Stimulated activated CD4-positive, alpha-beta T cell treated with anti-CD3 and anti-CD28 coated beads, Interleukin-4, amount 100 ng/mL, for 4 hours (primary cell): ENCODE data around the gene CPVL.

ENCODE experiments used
- DNase-seq, 2 experiments: peaks; one replicate each; pipeline ENCODE4 v3.0.0-alpha.2; 2020

CPVL gene

GRCh38 chr7:28998105-28998504 lies 148.2 kb downstream of the CPVL start:
- no peak for DNase-seq

DNA sequence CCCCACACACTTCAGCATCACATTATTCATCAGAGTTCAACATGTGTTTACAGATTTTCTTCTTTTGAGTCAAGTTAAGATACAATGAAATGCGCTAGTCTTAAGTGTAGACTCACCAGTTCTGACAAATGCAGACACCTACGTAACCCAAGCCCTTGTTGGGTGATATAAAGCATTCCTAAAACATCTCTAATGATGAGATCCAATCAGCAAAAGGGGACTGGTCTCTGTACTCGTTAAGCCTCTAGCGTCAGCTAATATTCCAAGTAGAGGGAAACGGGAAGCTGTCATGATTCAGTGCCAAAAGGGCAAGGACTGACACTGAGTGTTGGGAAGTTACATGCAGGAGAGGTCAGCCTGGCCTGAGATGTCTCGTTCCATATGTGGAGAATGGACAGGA lies 149.5 kb downstream of the CPVL start:
- DNase-seq: no peak

GRCh38 chr7:28993371-28993770 lies 153.0 kb downstream of the CPVL start:
- DNase-seq: no peak

DNA sequence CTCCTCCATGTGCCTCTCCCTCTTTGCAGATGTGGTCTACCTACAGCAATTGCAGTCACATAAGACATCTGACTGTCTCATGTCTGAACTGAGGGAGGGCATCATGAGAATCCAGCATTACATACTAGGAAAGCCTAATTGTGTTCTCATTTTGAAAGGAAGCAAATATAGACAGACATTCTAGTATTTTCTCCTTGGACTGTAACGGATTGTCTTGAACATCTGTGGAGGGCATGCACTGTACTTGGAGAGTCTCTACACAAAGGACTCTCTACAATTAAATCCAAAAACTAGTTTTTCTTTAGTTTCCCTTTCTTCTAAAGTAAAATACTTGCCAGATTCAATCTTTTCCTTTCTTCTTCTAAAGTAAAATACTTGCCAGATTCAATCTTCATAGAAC lies 153.5 kb downstream of the CPVL start:
- DNase-seq: no peak

DNA sequence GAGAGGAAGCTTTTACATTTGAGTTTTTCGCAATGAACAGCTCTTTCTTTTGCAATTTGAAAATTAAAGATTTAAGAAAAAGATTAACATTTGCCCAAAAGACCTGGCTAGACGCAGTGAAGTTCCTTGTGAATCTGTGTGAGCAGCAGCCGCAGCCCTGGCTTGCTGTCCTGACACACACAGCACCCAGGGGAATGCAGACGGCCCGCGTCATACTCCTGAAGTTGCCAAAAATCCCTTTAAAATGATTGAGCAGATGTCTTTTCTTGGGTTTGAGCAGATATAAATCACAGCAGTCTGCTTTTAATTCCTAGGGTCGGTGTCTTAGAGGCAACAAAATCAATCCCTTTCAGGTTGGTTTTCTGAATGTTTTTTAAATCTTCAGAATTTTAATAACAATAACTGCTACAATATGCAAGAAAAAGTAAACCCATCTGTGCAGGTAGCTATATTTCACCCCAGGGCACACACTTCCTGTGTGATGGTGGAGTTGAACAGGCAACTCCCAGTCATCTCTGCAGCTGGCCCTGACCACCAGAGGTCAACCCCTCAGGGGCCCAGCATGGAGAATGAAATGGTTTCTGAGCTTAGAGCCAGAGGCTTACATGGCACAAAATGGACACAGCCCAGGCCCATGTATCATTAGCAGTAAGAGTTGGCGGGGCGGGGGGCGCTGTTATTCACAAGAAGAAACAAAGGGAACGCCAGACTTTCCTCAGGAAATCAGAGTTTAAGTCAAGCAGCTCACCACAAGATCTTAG lies 156.0 kb downstream of the CPVL start:
- no peak for DNase-seq

DNA sequence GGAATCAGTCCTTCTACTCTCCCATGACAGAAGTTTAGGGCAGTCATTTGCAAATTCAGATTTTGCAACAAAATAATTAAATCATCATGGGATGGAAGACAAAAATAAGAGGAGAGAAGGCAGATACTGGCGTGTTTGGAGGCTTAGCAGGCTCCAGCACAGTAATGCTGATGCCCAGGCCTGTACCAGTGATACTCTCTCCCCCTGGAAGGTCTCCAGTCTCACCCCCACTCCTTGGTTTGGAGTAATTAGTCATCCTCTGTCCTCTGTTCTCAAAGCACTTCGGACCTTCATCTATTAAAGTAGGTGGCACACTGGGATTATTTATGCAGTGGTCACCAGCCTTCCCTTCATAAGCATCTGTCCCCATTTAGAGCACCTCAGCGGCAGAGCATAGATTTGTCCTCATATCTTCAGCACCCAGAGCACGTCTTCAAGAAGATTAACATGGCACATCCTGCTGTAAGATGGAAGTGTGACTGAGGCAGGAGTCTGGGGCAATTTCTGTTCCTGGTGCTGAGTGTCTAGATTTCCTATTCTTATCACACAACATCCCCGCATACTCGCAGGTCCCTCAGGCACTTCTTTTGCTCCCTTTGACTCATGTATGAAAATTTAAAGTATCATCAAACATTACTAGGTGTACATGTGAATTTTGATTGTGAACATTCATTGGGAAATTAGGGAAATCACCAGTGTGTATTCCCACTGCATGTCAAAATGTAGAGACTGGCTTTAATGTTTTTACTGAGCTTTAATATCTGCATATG lies 156.9 kb downstream of the CPVL start:
- no peak for DNase-seq

DNA sequence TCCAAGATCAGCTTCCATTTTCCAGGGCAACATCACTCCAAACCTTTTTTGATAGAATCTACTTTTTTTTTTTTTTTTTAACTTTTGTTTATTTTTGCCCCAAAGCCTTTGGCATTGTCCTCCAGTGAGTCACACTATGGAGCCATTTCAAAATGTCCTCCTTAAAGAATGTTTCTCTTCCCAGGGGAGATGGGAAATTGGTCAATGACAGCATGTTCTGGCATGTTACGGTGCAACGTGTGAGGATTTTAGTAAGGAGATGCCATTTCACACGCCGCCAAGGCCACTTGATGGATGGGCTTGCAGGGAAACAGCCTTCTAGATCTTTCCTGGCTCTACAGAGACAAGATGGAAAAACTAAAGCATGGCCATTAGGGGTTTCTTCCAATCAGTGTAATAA lies 157.5 kb downstream of the CPVL start:
- no peak for DNase-seq

DNA sequence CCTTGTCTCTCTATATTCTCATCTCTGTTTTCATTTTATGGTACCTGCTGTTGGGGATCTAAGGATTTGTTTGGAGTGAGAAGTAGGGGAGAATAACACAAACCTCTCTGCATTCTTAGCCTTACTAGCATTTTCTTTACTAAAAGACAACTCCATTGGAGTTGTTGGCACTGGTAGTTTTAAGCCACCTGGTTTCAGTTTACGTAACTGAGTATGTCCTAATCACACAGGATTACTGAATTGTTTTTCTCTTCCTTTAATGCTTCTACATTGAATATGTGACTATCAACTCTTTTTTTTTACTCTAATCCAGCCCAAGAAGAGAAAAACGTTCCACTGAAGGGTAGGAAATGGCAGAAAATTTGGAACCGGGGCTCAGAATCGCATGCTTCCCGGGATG lies 158.2 kb downstream of the CPVL start:
- no peak for DNase-seq

DNA sequence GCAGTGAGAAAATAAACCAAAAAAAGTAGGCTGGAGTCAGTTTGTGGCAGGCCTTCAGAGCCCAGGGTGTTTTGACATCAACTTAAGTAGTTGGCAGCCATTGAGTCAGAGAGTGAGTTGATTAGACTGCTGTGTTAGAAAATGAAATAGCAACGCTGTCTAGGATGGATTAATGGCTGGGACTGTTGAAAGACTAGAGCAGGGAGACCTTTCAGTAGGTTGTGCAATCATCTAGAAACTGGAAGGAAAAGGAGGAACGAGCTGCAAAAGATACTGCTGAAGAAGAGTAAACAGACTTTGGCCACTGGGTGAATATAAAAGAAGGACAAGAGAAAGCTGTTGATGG lies 159.6 kb downstream of the CPVL start:
- no peak for DNase-seq

GRCh38 chr7:28986028-28986764 lies 160.1 kb downstream of the CPVL start:
- no peak for DNase-seq

GRCh38 chr7:28984631-28985030 lies 161.7 kb downstream of the CPVL start:
- no peak for DNase-seq

DNA sequence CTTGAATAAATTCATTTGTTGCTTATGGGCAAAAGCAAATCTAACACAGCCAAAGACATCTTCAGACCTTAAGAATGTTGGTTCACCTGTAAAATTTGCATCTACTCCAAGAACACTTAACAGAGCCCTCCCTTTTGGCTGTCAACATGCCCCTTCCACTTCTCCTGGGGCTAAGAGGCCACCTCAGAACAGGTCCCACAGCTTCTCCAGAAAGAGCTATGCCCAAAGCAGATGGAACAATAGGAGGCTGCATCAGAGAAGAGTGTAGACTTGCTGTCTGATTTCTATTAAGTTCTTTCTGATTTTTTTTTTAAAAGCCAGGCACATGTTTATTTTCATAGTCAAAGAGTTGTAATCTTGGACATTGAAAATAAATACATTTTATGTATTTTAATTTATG lies 162.1 kb downstream of the CPVL start:
- DNase-seq: no peak

- no peak for DNase-seq
Observed at GRCh38 chr7:28983396-28984190, 162.7 kb downstream of the CPVL start.

- no peak for DNase-seq
Observed at GRCh38 chr7:28981161-28981465, 165.2 kb downstream of the CPVL start.

DNA sequence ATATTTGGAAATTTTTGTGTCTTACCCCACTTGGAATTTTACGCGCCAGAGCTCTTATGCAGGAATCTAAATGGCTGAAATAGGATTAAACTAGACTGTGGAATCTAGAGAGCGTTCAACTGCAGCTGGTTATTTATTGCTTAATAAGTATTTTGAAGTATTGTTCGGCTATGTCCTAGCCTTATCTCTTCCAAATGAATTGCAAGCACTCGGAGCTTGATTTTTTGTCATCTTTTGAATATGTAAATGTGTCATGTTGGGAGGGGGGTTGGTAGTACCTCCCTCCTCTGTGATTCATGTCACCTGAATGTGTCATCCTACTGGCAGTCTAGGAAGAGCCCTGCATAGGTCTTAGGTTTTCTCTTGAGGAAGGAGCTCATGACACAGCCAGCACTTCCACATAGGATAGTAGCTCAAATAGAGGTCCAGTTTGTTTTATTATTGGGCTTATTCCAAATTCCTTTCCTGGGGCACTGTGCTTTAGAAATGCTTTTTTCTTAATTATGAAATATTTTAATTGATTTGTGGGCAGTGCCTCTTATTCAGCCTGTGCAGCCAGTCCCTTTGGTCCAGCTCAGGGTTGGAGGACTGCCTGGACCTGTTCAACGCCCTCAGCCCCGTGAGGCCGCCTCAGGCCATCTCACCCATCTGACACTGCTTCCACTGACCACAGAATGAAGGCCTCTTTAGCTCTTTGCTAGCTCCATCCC lies 165.7 kb downstream of the CPVL start:
- no peak for DNase-seq

GRCh38 chr7:28979776-28980175 lies 166.6 kb downstream of the CPVL start:
- no peak for DNase-seq

DNA sequence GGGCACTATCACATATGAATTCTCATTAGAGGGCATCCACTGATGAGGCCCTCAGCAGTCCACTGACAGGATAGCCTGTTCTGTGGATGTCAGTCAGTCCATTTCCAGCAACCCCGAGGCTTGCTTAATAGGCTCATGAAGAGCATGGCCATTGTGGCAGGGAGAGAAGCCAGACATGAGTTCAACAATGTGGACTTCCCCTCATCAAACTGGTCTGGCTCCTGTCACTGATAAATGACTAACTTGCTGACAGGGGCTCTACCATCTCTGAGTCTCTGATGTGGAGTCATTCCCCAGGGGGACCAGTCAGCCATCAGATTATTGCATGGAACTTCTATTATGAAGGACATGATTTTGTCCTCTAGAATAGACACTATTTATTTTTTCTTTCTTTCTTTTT lies 168.5 kb downstream of the CPVL start:
- no peak for DNase-seq

- DNase-seq: no peak
Observed at GRCh38 chr7:28976022-28976421, 170.3 kb downstream of the CPVL start.

DNA sequence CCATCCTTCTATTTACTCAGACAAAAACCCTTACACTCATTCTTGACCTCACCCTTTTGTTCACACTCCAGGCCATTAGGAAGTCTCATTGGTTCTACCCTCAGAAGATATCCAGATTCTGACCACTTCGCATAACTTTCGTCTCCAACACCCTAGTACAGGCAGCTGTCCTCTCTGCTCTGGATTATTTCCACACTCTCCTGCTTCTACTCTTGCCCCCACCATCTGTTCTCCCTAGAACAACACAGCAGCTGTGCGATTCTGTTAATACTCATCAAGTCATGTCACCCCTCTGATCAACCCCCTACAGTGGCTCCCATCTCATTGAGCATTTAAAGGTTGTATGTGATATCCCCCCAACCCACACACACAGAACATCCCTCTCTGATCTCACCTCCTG lies 172.7 kb downstream of the CPVL start:
- no peak for DNase-seq

GRCh38 chr7:28964056-28964455 lies 182.3 kb downstream of the CPVL start:
- no peak for DNase-seq

DNA sequence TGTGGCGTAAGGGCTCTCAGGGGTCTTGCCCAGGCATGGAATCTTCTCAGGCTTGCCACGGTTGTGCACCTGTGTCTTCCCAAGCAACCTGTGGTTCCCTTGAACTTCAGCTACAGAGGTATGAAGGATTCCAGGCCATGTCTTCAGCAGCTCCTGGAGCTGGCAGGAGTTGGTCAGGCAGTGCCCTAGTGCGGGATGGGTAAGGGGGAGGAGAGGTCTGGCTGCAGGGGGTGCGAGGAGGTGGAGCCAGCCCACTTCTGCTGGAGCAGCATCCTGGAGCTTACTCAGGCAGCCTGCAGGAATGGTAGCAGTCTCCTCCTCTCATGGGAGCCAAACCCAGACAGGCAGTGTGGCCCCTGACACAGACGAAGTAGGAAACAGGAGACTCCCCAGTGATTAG lies 184.4 kb downstream of the CPVL start:
- DNase-seq: no peak

DNA sequence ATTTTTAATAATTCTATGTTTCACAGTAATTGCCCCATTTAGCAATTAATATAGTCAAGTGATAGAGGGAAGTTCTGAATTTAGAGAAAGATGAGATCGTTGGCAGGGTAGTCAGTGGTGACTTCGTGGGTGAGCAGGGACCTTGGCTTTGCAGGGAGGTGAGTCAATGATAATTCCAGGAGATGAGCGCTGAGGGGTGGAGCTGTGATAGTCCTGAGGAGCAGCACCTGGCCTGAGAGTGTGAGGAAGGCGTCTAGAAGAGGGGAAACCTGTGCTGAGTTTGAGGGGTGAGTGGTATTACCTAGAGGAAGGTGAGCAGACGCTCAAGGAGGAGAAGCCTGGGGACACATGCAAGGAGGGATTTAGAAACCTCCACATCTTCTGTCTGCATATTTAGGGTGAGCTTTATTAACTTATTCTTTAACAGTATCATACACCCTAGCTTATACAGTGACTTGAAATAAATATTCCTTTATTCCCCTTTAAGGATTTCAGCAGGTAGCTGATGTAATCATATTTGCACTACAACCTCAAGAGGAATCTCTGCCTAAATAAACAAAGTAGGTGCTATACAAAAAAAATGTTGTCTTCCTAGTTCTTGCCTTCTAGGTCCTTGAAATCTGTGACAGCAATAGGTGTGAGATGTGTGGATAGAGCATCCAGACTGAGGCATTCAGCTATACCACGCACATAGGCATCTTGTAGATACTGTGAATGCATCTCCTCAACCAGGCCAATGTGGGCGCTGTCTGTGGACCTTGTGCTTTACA lies 186.1 kb downstream of the CPVL start:
- no peak for DNase-seq
